Glomerular endothelial cell (primary cell): Measurements from ENCODE around the gene CNKSR1. TPM values are rescaled to one million over a fixed set of nuclear protein-coding genes. Genes with fewer than 3 reads are reported as not detected.

Experiments
- DNase-seq: peaks from one replicate; pipeline ENCODE4 v3.0.0-alpha.2; 2011; ENCODE audit warnings: low read depth, low spot score; ENCODE audit errors: extremely low read depth
- total RNA-seq: library from RNA; depleted of rRNA; stranded (reverse); fragments of >200 nt; gene quantifications from 2 replicates; pipeline ENCODE4 v1.2.3, GENCODE V29; 2015

CNKSR1 gene
- total RNA-seq, 1 donor from 2014 or later = not detected

GRCh38 chr1:26184086-26184485 is 6.8 kb downstream of the CNKSR1 start:
- no peak for DNase-seq

DNA sequence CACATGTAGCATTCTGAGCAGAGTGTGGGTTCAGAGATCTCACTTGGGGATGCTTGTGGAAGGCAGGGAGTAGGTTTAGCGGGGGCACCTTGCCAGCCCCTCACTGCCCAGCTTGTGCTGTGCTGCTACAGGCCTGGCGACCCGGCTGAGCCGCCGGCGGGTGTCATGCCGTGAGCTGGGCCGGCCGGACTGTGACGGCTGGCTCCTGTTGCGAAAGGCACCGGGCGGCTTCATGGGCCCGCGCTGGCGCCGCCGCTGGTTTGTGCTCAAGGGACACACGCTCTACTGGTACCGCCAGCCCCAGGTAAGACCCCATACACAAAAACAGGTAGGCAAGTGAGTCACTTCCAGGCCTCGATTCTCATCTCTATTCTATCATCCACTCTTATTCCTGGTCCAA is 7.6 kb downstream of the CNKSR1 start:
- DNase-seq = no peak

DNA sequence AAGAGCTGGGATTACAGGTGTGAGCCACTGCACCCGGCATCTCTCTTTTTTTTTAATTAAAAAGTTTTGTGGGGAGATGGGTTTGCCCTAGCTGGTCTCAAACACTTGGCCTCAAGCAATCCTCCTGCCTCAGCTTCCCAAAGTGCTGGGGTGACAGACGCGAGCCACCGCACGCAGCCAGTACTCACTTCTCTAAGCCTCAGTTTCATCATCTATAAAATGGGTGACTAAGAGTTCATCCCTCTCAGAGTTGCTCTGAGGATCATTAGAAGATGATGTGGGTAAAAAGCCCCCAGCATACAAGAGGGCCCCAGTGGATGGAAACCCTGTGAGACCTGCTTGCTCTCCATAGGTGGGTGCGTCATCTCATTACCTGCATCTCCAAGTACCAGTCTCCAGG is 10.6 kb downstream of the CNKSR1 start:
- DNase-seq = no peak

DNA sequence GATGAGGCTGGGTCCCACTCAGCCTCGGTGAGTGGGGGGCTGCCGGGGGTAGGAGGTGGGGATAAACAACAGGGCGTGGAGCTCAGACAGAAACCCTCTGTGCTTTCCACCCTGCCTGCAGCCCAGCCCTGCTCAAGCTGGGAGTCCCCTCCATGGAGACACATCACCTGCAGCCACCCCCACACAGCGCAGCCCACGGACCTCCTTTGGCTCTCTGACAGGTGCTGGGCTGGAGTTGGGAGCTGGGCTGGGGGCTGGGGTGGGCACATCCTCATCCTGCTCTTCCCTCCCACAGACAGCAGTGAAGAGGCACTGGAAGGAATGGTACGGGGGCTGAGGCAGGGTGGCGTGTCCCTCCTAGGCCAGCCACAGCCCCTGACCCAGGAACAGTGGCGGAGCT is 11.2 kb downstream of the CNKSR1 start:
- DNase-seq = no peak

GRCh38 chr1:26189331-26189730 is 12.0 kb downstream of the CNKSR1 start:
- DNase-seq = no peak

- no peak for DNase-seq
These were observed 12.5 kb downstream of the CNKSR1 start for GRCh38 chr1:26189751-26190275.

GRCh38 chr1:26190373-26190987 is 13.2 kb downstream of the CNKSR1 start, which contains the start of gene CATSPER4:
Gene CATSPER4 (plus strand): TSS chr1:26190602. CDS start chr1:26190628, 26 bp downstream.
- no peak for DNase-seq

GRCh38 chr1:26191739-26192138 is 14.4 kb downstream of the CNKSR1 start:
- DNase-seq = no peak

GRCh38 chr1:26195805-26196204 is 18.5 kb downstream of the CNKSR1 start:
- no peak for DNase-seq

- DNase-seq = no peak
These were observed 20.0 kb downstream of the CNKSR1 start for GRCh38 chr1:26197301-26197700.

DNA sequence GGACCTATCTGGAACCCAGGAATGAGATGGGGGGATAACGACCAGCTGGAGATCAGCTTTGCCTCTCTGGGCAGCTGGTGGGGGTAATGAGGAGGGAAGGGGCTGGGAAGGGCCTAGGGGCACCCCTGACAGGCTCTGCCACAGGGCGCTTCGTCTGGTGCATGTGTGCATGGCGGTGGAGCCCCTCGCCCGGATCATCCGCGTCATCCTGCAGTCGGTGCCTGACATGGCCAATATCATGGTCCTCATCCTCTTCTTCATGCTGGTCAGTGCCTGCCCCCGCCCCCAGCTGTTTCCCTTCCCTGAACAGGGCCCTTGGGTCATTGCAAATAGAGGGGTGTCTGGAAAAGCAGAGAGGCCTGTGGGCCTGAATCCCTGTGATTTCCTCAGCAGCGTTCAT is 20.5 kb downstream of the CNKSR1 start:
- no peak for DNase-seq

DNA sequence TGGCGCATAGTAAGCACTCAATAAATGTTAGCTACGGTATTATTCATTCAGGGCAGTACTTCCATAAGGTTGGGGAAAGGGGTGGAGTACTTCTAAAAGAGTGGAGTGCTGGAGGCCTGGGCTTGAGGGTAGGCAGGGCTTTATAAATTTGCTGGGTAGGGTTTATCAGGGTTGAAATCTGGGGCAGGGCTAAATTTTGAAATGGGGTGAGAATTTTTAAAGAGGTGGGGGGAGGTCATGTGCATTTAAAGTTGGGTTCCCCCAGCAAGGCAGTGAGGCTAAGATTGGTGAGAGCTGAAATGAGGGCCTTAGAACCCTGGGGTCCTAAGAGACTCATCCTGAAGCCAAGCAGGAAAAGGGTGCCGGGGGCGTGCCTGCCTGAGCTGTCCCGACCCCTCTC is 23.1 kb downstream of the CNKSR1 start:
- DNase-seq = no peak

- DNase-seq = no peak
These were observed 26.5 kb downstream of the CNKSR1 start for GRCh38 chr1:26203642-26204318.

DNA sequence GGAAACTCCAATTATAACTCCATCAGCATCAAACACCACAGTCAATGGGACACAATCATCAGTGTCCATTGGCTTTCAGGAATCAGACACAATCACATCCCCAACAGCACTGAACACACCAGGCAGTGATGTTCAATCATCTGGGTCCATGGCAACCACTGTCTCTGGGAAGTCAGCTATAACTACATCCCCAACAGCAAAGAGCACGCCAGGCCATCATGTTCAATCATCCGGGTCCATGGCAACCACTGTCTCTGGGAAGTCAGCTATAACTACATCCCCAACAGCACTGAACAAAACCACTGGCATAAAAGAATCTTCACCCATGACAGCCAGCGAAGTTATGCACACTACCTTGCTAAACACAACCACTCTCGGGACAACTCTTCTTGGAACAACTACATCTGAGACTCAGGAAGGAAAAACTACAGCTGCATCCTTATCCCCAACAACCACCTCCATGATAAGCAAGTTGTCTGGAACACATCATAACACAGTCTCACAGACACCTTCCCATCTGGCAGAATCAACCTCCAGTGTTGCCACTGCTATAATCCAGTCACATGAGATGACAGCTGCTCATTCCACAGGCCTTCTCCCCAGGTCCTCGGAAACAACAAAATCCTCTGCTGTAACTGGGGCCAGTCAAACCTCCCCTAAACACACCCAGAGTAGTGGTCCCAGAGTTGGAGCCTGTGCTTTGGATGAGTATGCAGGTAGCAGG is 33.0 kb downstream of the CNKSR1 start:
- DNase-seq = no peak

DNA sequence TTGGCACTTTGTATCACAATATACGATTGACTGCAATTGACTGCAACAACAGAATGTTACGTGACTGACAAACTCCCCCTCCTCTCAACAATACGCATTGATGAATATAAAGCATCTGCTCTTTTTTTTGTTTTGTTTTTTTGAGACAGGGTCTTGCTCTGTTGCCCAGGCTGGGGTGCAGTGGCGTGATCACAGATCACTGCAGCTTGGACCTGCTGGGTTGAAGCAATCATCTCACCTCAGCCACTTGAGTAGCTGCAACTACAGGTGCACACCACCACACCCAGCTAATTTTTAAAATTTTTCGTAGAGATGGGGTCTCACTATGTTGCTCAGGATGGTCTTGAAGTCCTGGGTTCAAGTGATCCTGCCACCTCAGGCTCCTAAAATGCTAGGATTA is 35.4 kb downstream of the CNKSR1 start:
- no peak for DNase-seq

- DNase-seq = no peak
These were observed 36.1 kb downstream of the CNKSR1 start for GRCh38 chr1:26213335-26213905.

DNA sequence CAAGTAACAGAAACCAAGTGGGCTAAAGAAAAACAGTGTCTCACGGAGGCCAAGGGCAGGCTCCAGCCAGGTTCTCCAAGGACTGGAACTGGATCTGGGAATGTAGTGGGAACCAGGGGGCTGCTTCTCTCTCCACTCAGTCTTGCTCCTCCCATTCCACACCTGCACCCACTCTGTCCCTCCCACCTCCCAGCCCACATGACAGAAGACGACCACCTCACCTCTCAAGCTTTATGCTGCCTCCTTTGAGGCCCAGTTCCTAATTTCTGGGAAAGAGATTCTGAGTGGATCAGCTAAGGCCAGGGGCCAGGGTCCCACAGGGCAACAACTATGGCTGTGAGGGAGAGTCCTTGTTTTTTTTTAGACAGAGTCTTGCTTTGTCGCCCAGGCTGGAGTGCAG is 38.0 kb downstream of the CNKSR1 start:
- DNase-seq = no peak

DNA sequence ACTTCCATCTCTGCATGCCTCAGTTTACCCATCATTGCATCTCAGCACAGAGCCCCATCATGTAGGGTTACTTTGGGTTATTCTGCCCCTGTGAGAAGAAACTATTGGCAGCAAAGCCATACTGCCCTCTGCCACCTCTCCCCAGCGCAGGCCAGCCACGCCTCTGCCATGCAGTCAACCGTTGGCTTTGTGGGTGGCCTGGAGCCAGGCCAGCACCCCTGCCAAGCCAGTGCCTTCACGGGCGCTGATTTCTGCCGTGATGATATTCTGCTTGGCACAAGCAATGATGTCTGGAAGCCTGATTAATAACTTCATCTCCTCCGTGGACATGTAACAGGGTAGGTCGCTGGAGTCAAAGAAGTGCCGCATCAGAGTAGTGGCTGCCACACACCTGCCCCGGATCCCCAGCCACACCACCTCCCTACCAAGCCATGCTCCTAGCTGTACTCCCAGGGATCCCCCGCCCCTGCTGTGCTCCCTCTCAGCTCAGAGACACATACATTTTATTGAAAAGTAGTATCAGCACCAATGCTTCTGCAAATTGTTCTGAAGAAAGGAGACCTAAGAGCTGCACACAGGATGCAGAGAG is 41.7 kb downstream of the CNKSR1 start:
- no peak for DNase-seq

DNA sequence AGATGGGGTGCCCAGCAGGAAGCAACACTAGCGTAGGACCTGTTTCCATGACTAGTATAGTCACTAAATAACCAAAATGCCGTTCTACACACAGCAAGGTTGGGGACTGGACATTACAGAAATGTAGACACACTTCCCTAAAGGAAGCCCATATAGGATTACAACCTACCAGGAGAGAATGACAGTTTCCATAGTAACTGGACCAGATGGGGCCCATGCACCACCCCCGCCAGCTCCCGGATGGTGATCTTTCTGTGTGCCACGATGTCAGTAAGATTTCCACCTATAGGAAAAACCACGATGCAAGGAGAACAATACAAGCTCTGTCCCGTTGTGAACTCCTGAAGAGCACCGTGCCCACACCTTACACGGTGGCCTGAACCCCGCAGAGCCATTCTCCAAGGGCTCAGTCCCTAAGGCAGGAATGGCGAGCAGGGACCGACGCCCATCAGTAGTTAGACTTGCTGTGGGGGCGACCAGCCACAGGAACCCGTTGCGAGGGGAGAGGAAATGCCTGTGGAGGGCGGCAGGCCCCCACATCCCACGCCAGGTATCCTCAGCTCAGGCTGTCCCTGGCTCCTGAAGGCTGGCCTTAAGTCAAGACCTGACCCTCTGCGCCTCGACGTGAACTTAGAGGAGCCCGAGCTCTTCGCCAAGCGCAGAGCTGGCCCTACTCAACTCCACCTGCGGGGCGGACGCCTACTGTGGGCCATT is 43.1 kb downstream of the CNKSR1 start:
- no peak for DNase-seq

DNA sequence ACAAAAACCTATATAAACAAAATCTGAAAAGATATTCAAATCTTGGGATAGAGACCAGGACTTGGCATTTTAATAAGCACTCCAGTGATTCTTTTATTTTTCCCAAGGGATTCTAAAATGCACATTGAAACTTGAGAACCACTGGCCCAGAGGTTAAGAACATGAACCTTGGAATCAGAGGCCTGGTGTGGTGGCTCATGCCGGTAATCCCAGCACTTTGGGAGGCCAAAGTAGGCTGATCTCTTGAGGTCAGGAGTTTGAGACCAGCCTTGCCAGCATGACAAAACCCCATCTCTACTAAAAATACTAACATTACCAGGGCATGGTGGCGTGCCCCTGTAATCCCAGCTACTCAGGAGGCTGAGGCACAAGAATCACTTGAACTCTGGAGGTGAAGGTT is 43.8 kb downstream of the CNKSR1 start:
- DNase-seq = no peak
